Measurements from ENCODE around the gene FUT6.

Gene FUT6

DNA sequence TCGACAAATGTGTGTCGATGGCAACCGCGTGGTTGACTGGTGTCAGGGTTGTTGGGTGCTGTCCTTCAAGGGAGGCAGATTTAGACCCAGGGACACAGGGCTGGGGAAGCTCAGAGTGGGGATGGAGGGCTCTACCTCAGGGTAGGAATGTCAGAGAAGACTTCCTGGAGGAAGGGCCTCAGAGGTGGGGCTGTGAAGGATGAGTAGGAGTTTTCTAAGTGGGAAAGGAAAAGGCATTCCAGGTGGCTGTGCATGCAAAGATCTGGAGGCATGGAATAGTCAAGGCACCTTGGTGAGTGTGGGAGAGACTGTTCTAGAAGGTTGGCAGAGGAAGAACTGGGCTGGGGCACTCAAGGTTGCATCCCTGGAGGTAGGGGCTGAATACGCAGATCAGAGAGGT lies 32.6 kb downstream of the FUT6 start:
- no peaks in the 10 kb centered on the region for H4K20me1 ChIP-seq (ENCODE audit: insufficient read depth, low read length)
- H3K9ac ChIP-seq (ENCODE audit: low read length): no peak overlapping the region
- H3K79me2 ChIP-seq (ENCODE audit: low read length): no peaks in the 10 kb centered on the region
- peaks cover 11% of the 10 kb centered on the region for H3K4me1 ChIP-seq (ENCODE audit: low read length)
- TF ChIP-seq, protein P1, sequence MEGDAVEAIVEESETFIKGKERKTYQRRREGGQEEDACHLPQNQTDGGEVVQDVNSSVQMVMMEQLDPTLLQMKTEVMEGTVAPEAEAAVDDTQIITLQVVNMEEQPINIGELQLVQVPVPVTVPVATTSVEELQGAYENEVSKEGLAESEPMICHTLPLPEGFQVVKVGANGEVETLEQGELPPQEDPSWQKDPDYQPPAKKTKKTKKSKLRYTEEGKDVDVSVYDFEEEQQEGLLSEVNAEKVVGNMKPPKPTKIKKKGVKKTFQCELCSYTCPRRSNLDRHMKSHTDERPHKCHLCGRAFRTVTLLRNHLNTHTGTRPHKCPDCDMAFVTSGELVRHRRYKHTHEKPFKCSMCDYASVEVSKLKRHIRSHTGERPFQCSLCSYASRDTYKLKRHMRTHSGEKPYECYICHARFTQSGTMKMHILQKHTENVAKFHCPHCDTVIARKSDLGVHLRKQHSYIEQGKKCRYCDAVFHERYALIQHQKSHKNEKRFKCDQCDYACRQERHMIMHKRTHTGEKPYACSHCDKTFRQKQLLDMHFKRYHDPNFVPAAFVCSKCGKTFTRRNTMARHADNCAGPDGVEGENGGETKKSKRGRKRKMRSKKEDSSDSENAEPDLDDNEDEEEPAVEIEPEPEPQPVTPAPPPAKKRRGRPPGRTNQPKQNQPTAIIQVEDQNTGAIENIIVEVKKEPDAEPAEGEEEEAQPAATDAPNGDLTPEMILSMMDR (IDR thresholded peaks at IDR 0.05; ENCODE audit: low read depth, low read length): no peak
- TF ChIP-seq EZH2phosphoT487 (IDR thresholded peaks at IDR 0.05; ENCODE audit: low read depth): no peak
- H3K36me3 ChIP-seq (replicated peaks; ENCODE audit: low read depth, low read length): no peaks in the 10 kb centered on the region
- no peak overlapping the region for H3K27ac ChIP-seq (ENCODE audit: low read length)
- H3K9me3 ChIP-seq (ENCODE audit: insufficient read depth, low read length): no peaks in the 10 kb centered on the region
- H2AFZ ChIP-seq (ENCODE audit: low read depth, low read length): no peak overlapping the region
- no peak overlapping the region for H3K4me2 ChIP-seq (ENCODE audit: low read length)
- H3K4me3 ChIP-seq (ENCODE audit: low read length): no peak overlapping the region
- H3K27me3 ChIP-seq (ENCODE audit: low read depth, low read length): peaks cover 14% of the 10 kb centered on the region

- no peak overlapping the region for H3K9ac ChIP-seq (ENCODE audit: low read length)
- H3K4me1 ChIP-seq (ENCODE audit: low read length): peaks cover 11% of the 10 kb centered on the region
- no peaks in the 10 kb centered on the region for H3K79me2 ChIP-seq (ENCODE audit: low read length)
- H4K20me1 ChIP-seq (ENCODE audit: insufficient read depth, low read length): no peaks in the 10 kb centered on the region
- H3K36me3 ChIP-seq (replicated peaks; ENCODE audit: low read depth, low read length): no peaks in the 10 kb centered on the region
- TF ChIP-seq, protein P1 (IDR thresholded peaks at IDR 0.05; ENCODE audit: low read depth, low read length): no peak
- TF ChIP-seq EZH2phosphoT487 (IDR thresholded peaks at IDR 0.05; ENCODE audit: low read depth): no peak
- no peaks in the 10 kb centered on the region for H3K9me3 ChIP-seq (ENCODE audit: insufficient read depth, low read length)
- H3K27ac ChIP-seq (ENCODE audit: low read length): no peak overlapping the region
- no peak overlapping the region for H3K4me3 ChIP-seq (ENCODE audit: low read length)
- no peak overlapping the region for H3K4me2 ChIP-seq (ENCODE audit: low read length)
- H2AFZ ChIP-seq (ENCODE audit: low read depth, low read length): no peak overlapping the region
- H3K27me3 ChIP-seq (ENCODE audit: low read depth, low read length): peaks cover 14% of the 10 kb centered on the region
Measured at GRCh38 chr19:5806133-5806489, 33.4 kb downstream of the FUT6 start.

GRCh38 chr19:5805462-5806132 lies 33.9 kb downstream of the FUT6 start:
- Histone ChIP-seq H3K4me1 (ENCODE audit: low read length) (peaks cover 11% of the 10 kb centered on the region), H3K27me3 (ENCODE audit: low read depth, low read length) (peaks cover 14% of the 10 kb centered on the region), H3K79me2 (ENCODE audit: low read length) (no peaks in the 10 kb centered on the region), H3K4me2 (ENCODE audit: low read length) (0 out of 2 replicates have a peak overlapping the region, but pooled peaks have one; percentile 23), H4K20me1 (ENCODE audit: insufficient read depth, low read length) (no peaks in the 10 kb centered on the region), H3K27ac (ENCODE audit: low read length) (no peak overlapping the region), H3K9ac (ENCODE audit: low read length) (no peak overlapping the region), H3K9me3 (ENCODE audit: insufficient read depth, low read length) (no peaks in the 10 kb centered on the region), H2AFZ (ENCODE audit: low read depth, low read length) (no peak overlapping the region), H3K4me3 (ENCODE audit: low read length) (no peak overlapping the region), H3K36me3 (replicated peaks; ENCODE audit: low read depth, low read length) (no peaks in the 10 kb centered on the region)
- TF ChIP-seq, protein P1 (IDR thresholded peaks at IDR 0.05; ENCODE audit: low read depth, low read length): peak; percentile 74
- no peak for TF ChIP-seq EZH2phosphoT487 (IDR thresholded peaks at IDR 0.05; ENCODE audit: low read depth)

GRCh38 chr19:5804516-5805461 lies 34.7 kb downstream of the FUT6 start, which contains the start of gene NRTN:
Gene NRTN, plus strand, starts transcription at chr19:5805067. Its CDS starts 19,099 bp downstream, at chr19:5824166.
- Histone ChIP-seq H3K4me3 (ENCODE audit: low read length) (peak within 1 kb of the TSS; percentile 70), H2AFZ (ENCODE audit: low read depth, low read length) (peak within 1 kb of the TSS; percentile 90), H3K9ac (ENCODE audit: low read length) (peak within 1 kb of the TSS; percentile 49), H3K4me1 (ENCODE audit: low read length) (peaks cover 11% of the 10 kb centered on the region), H3K79me2 (ENCODE audit: low read length) (no peaks in the 10 kb centered on the region), H3K36me3 (replicated peaks; ENCODE audit: low read depth, low read length) (no peaks in the 10 kb centered on the region), H3K9me3 (ENCODE audit: insufficient read depth, low read length) (no peaks in the 10 kb centered on the region), H3K4me2 (ENCODE audit: low read length) (peak within 1 kb of the TSS; percentile 91), H3K27ac (ENCODE audit: low read length) (no peak within 1 kb of the TSS), H4K20me1 (ENCODE audit: insufficient read depth, low read length) (no peaks in the 10 kb centered on the region), H3K27me3 (ENCODE audit: low read depth, low read length) (peaks cover 14% of the 10 kb centered on the region)
- TF ChIP-seq, protein P1 (IDR thresholded peaks at IDR 0.05; ENCODE audit: low read depth, low read length): no peak
- TF ChIP-seq EZH2phosphoT487 (IDR thresholded peaks at IDR 0.05; ENCODE audit: low read depth): no peak
